GM21423 (cell line): ENCODE results near the gene FNBP1.
A peak's percentile ranks its signal among the peaks of the same experiment; 100 is the strongest.

Experiments
- ATAC-seq: cut with Tn5 transposase; IDR thresholded peaks from one replicate; pipeline ENCODE4 v1.9.1; 2021; ENCODE audit warnings: mild to moderate bottlenecking, moderate library complexity; ENCODE audit not compliant: unreplicated experiment

The FNBP1 gene

GRCh38 chr9:130045725-130046450, 2.9 kb upstream of the FNBP1 start:
- ATAC-seq = no peak

DNA sequence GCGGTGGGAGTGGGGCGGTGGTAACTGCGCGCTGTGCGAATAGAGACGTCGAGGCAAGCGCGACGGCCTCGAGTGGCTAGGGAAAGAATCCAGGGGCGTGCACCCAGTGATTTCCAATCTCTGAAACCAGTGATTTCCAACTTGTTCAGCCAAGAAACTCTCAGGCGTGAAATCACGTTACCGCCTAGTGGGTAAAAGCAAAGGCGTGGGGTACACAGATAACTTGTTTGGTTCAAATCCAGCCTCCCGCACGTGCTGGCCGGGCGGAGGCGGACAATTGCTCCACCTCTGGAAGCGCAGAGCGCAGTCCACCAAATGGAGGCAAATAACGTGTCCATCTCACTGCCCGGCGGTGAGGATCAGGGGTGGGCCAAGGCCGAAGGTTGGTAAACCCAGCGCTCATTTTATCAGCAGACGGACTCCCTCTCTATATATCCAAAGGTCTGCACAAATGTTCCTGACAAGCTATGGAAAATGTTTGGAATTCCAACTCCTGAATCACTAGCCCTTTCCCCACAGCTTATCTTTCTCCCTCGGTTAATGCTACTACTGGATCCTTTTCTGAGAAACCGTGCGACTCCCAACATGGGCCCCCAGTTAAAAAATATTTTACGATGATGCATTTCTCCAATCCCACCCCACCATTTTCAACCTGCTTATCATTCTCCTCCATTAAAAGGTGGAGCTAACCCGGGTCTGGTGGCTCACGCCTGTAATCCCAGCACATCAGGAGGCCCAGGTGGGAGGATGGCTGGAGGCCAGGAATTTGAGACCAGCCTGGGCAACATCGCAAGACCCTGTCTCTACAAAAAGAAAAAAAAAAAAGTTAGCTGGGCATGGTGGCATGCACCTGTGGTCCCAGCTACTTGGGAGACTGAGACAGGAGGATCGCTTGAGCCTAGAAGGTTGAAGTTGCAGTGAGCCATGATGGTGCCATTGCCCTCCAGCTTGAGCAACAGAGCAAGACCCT, 950 bp upstream of the FNBP1 start:
- no peak for ATAC-seq

DNA sequence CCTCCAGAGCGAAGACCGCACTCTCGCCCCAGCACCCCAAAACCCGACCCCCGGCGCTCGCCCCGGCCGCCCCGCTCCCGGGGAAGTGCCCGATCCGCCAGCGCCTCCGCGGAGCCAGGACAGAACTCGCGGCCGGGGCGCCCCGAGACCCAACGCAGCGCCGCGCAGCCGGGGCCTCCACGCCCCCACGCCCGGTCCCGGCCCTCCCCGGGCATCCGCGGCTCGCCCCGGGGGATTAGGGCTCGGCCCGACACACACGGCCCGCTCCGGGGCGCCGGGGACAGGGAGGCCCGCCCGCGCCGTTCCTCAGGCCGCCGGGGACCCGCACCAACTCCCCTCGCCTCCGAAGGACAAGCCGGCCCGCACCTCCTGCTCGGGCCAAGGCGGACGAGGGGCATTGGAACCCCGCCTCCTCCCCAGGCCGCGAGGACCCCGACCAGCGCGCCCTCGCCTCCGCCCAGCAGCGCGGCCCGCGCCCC, 544 bp downstream of the FNBP1 start:
- ATAC-seq = no peak

GRCh38 chr9:130041648-130042405, 1.2 kb downstream of the FNBP1 start:
- no peak for ATAC-seq

- ATAC-seq = no peak
Measured at GRCh38 chr9:130040984-130041647, 1.9 kb downstream of the FNBP1 start.

GRCh38 chr9:130039528-130040147, 3.4 kb downstream of the FNBP1 start:
- ATAC-seq = peak; percentile 36

DNA sequence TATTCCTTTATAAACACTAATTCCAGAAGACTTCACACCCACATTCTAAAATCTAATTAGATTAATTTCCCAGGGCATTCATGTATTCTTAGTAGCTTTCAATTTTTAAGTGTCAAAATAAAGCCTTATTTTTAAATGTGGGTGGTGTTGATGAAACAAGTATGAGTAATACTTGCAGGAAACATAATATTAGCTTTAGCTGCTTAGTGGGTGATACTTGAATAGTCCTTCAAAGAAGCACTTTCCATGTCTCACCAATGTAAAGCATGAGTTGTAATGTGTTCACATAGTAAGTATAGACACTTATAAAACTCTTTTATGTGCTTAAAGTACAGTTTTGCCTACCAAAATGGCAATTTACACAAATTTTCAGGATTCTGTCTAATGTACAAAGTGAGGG, 6.9 kb downstream of the FNBP1 start:
- no peak for ATAC-seq

DNA sequence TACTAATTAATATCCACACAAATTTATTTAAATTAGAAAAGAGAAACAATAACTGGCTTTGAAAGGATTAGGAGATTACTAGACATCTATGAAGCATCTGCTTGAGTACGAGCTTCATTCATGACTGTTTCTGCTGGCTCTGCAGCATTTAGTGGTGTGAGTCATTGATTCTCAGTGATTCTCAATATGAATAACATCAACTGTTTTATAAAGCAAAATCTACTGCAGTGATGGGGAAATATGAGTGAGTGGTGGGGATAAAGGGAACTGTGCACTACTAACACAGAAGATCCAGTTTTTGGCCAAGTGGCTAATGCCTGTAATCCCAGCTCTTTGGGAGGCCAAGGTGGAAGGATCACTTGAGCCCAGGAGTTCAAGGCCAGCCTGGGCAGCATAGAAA, 8.4 kb downstream of the FNBP1 start:
- ATAC-seq = no peak

DNA sequence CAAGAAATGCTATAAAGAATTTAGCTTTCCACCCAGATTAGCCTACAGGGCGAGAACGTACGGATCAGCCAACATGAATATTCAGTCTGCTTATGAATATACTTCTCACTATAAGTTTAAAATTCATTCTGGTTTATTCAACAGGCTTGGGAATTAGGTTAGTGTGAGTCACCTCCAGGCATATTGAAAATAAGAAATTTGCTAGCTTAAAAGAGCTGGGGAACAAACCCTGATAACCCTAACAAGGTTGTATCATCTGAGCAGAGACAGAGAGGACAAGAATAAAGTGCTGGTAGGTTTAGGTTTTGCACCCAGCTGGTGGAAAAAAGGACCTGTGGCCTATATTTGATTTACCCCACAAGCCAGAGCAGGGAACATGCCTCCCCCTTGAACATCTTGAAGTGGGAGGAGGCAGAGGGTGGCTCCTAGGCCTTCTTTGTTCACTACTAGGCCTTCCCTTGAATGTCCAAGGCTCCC, 12.3 kb downstream of the FNBP1 start:
- ATAC-seq = no peak

GRCh38 chr9:130029223-130029973, 13.6 kb downstream of the FNBP1 start:
- ATAC-seq = no peak

GRCh38 chr9:130028493-130029222, 14.3 kb downstream of the FNBP1 start:
- no peak for ATAC-seq

- ATAC-seq = no peak
Measured at GRCh38 chr9:130027533-130028365, 15.2 kb downstream of the FNBP1 start.

DNA sequence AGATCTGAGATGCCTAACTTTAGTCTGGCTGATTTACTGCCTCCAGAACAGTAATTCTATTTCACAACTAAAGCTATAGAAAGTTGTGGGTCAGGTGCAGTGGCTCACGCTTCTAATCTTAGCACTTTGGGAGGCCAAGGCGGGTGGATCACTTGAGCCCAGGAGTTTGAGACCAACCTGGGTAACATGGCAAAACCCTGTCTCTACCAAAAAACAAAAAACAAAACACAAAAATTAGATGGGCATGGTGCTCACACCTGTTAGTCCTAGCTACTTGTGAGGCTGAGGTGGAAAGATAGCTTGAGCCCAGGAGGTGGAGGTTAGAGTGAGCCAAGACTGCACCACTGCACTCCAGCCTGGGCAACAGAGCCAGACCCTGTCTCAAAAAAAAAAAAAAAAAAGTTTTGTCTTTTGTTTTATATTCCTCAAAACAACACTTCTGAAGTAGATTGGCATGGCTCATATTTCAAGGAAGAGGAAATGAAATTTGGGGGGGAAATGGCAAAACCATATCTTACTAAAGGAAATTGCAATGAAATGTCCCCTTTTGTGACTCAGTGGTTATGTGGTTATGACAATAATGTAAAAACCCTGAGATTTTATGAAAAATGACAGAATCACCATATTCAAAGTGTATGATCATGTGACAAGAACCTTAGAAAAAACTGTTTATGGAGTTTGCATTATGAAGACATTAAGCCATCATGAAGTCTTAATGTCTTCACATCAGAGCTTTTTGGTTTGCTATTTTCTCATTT, 16.2 kb downstream of the FNBP1 start:
- no peak for ATAC-seq

DNA sequence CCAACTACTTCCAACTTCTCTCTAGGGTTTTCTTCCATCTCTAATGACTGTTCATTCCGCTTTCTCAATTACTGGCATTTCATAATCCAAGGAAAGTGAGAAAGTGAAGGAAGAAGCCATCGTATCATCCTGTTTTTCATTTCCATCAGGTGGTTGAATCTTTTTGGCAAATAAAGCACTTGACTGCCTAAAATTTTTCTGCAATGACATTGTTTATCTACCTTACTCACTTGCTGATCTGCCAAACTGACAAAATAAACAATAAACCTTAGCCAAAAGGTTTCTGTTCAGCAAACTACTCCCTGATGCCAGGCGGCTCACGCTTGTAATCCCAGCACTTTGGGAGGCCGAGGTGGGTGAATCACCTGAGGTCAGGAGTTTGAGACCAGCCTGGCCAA, 18.4 kb downstream of the FNBP1 start:
- ATAC-seq = no peak

DNA sequence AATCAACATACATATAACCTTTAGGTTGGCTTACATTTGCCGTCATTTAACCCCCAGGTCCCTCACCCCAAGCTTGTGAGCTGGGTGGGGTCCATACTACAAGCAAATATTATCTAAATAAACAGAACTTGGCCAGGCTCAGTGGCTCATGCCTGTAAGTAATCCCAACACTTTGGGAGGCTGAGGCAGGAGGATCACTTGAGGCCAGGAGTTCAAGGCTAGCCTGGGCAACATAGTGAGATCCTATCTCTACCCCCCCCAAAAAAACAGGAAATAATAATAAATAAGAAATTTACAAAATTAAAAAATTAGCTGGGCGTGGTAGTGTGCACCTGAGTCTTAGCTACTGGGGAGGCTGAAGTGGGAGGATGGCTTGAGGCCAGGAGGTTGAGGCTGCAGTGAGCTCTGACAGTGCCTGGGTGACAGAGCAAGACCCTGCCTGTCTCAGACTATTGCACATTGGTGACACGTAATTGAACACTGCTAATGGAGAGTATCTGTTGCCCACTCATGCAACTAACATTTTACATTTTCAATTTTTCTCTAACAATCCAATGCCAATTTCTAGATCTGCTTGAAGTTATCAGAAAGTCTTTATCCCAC, 18.9 kb downstream of the FNBP1 start:
- no peak for ATAC-seq

- ATAC-seq = peak; percentile 50
Measured at GRCh38 chr9:130023144-130023787, 19.7 kb downstream of the FNBP1 start.
